Activated CD8-positive, alpha-beta T cell treated with anti-CD3 and anti-CD28 coated beads, Interleukin-2, amount 10 ng/mL, durations not matched to agents 7 days and 5 days (primary cell): ENCODE measurements around the gene GRM4. TPM values are rescaled to one million over a fixed set of nuclear protein-coding genes. Genes with fewer than 3 reads are reported as not detected.

ENCODE experiments used
- ATAC-seq: fragments of 150-1000 bp; cut with Tn5 transposase; one replicate; pipeline ENCODE4 v1.10.0; 2021; ENCODE audit warnings: moderate library complexity
- CTCF ChIA-PET: fragments of 350-600 bp; sonication (Branson Sonifier 250); formaldehyde crosslinking; loops from one replicate; lab custom pipeline; 2021; ENCODE audit warnings: antibody characterized with exemption; lab: Charles Lee
- POLR2A ChIA-PET: fragments of 350-600 bp; sonication (Branson Sonifier 250); formaldehyde crosslinking; loops from one replicate; lab custom pipeline; 2021; ENCODE audit warnings: antibody characterized with exemption; lab: Charles Lee
- DNase-seq: peaks from one replicate; pipeline ENCODE4 v3.0.0-alpha.2; 2020
- H3K27ac Mint-ChIP-seq: one replicate; pipeline ENCODE4 v1.8.0; 2021; ENCODE audit warnings: mild to moderate bottlenecking, mixed read lengths
- H3K27me3 Mint-ChIP-seq: one replicate; pipeline ENCODE4 v1.8.0; 2021; ENCODE audit warnings: low read depth, mixed read lengths
- H3K36me3 Mint-ChIP-seq: one replicate; pipeline ENCODE4 v1.8.0; 2021; ENCODE audit warnings: low read depth, mixed read lengths
- H3K4me1 Mint-ChIP-seq: one replicate; pipeline ENCODE4 v1.8.0; 2021; ENCODE audit warnings: low read depth, mixed read lengths
- H3K4me3 Mint-ChIP-seq: one replicate; pipeline ENCODE4 v1.8.0; 2021; ENCODE audit warnings: mild to moderate bottlenecking, mixed read lengths
- H3K9me3 Mint-ChIP-seq: one replicate; pipeline ENCODE4 v1.8.0; 2022; ENCODE audit warnings: mixed read lengths; ENCODE audit not compliant: insufficient read depth
- total RNA-seq, 2 experiments: library from RNA; stranded (reverse); gene quantifications; one replicate each; pipeline ENCODE4 v1.2.3, GENCODE V29; 2021

The GRM4 gene
- total RNA-seq, 2 experiments from 2014 or later: not detected

- Mint-ChIP-seq H3K36me3 (no peaks in the 10 kb centered on the region), H3K9me3 (no peaks in the 10 kb centered on the region), H3K27ac (no peak overlapping the region), H3K4me1 (peaks cover 2% of the 10 kb centered on the region), H3K4me3 (no peak overlapping the region), H3K27me3 (peaks cover 17% of the 10 kb centered on the region)
- ChIA-PET CTCF (no interaction called here), POLR2A (no interaction called here)
- ATAC-seq (no peak), DNase-seq (no peak)
Measured at GRCh38 chr6:34090935-34091334, 55.0 kb downstream of the GRM4 start.

GRCh38 chr6:34090529-34090928 is 55.4 kb downstream of the GRM4 start:
- ChIA-PET POLR2A (no interaction called here), CTCF (no interaction called here)
- Mint-ChIP-seq H3K27me3 (peaks cover 13% of the 10 kb centered on the region), H3K9me3 (no peaks in the 10 kb centered on the region), H3K36me3 (no peaks in the 10 kb centered on the region), H3K4me1 (peaks cover 2% of the 10 kb centered on the region), H3K4me3 (no peak overlapping the region), H3K27ac (no peak overlapping the region)
- no peak for DNase-seq
- ATAC-seq: no peak

GRCh38 chr6:34086558-34086957 is 59.3 kb downstream of the GRM4 start:
- DNase-seq: no peak
- no peaks in the 10 kb centered on the region for H3K9me3 Mint-ChIP-seq
- no peak overlapping the region for H3K27ac Mint-ChIP-seq
- H3K36me3 Mint-ChIP-seq: no peaks in the 10 kb centered on the region
- no peak overlapping the region for H3K4me3 Mint-ChIP-seq
- POLR2A ChIA-PET: no interaction called here
- ATAC-seq: no peak
- peaks cover 2% of the 10 kb centered on the region for H3K4me1 Mint-ChIP-seq
- CTCF ChIA-PET: no interaction called here
- H3K27me3 Mint-ChIP-seq: peaks cover 2% of the 10 kb centered on the region

GRCh38 chr6:34085453-34086170 is 60.3 kb downstream of the GRM4 start:
- POLR2A ChIA-PET: no interaction called here
- Mint-ChIP-seq H3K4me1 (peaks cover 2% of the 10 kb centered on the region), H3K4me3 (no peak overlapping the region), H3K27me3 (peaks cover 2% of the 10 kb centered on the region), H3K27ac (no peak overlapping the region), H3K36me3 (no peaks in the 10 kb centered on the region), H3K9me3 (no peaks in the 10 kb centered on the region)
- CTCF ChIA-PET: no interaction called here
- no peak for DNase-seq
- no peak for ATAC-seq

GRCh38 chr6:34084591-34085290 is 61.1 kb downstream of the GRM4 start:
- peaks cover 2% of the 10 kb centered on the region for H3K27me3 Mint-ChIP-seq
- DNase-seq (no peak), ATAC-seq (no peak)
- H3K4me1 Mint-ChIP-seq: peaks cover 2% of the 10 kb centered on the region
- H3K4me3 Mint-ChIP-seq: no peak overlapping the region
- H3K9me3 Mint-ChIP-seq: no peaks in the 10 kb centered on the region
- no peaks in the 10 kb centered on the region for H3K36me3 Mint-ChIP-seq
- no peak overlapping the region for H3K27ac Mint-ChIP-seq
- ChIA-PET CTCF (no interaction called here), POLR2A (no interaction called here)

- no peak for DNase-seq
- Mint-ChIP-seq H3K27ac (no peak overlapping the region), H3K27me3 (peaks cover 2% of the 10 kb centered on the region), H3K4me1 (peaks cover 2% of the 10 kb centered on the region), H3K4me3 (no peak overlapping the region), H3K36me3 (no peaks in the 10 kb centered on the region), H3K9me3 (no peaks in the 10 kb centered on the region)
- no peak for ATAC-seq
- CTCF ChIA-PET: no interaction called here
- POLR2A ChIA-PET: no interaction called here
Measured at GRCh38 chr6:34082864-34083626, 62.8 kb downstream of the GRM4 start.

- no peak for ATAC-seq
- ChIA-PET CTCF (no interaction called here), POLR2A (no interaction called here)
- no peak for DNase-seq
- no peaks in the 10 kb centered on the region for H3K36me3 Mint-ChIP-seq
- H3K4me3 Mint-ChIP-seq: no peak overlapping the region
- H3K9me3 Mint-ChIP-seq: no peaks in the 10 kb centered on the region
- peaks cover 2% of the 10 kb centered on the region for H3K4me1 Mint-ChIP-seq
- peaks cover 2% of the 10 kb centered on the region for H3K27me3 Mint-ChIP-seq
- H3K27ac Mint-ChIP-seq: no peak overlapping the region
Measured at GRCh38 chr6:34082348-34082747, 63.5 kb downstream of the GRM4 start.

GRCh38 chr6:34080357-34080756 is 65.5 kb downstream of the GRM4 start:
- no peak overlapping the region for H3K4me3 Mint-ChIP-seq
- no peak for DNase-seq
- ChIA-PET POLR2A (no interaction called here), CTCF (no interaction called here)
- H3K36me3 Mint-ChIP-seq: no peaks in the 10 kb centered on the region
- no peaks in the 10 kb centered on the region for H3K4me1 Mint-ChIP-seq
- H3K27ac Mint-ChIP-seq: no peak overlapping the region
- ATAC-seq: no peak
- peaks cover 2% of the 10 kb centered on the region for H3K27me3 Mint-ChIP-seq
- H3K9me3 Mint-ChIP-seq: no peaks in the 10 kb centered on the region

GRCh38 chr6:34079899-34080298 is 66.0 kb downstream of the GRM4 start:
- Mint-ChIP-seq H3K4me1 (no peaks in the 10 kb centered on the region), H3K27ac (no peak overlapping the region), H3K9me3 (no peaks in the 10 kb centered on the region), H3K27me3 (peaks cover 2% of the 10 kb centered on the region), H3K36me3 (no peaks in the 10 kb centered on the region), H3K4me3 (no peak overlapping the region)
- ATAC-seq (no peak), DNase-seq (no peak)
- ChIA-PET POLR2A (no interaction called here), CTCF (no interaction called here)

- Mint-ChIP-seq H3K27ac (no peak overlapping the region), H3K4me1 (no peaks in the 10 kb centered on the region), H3K27me3 (no peaks in the 10 kb centered on the region), H3K4me3 (no peak overlapping the region), H3K36me3 (no peaks in the 10 kb centered on the region), H3K9me3 (no peaks in the 10 kb centered on the region)
- CTCF ChIA-PET: interaction anchor here (0.9 to 1.0 kb wide), 2 partner anchors 305 to 365 kb away, joined by 3 read pairs; no protein-coding TSS in a partner anchor
- no peak for ATAC-seq
- POLR2A ChIA-PET: no interaction called here
- DNase-seq: no peak
Measured at GRCh38 chr6:34075906-34076305, 70.0 kb downstream of the GRM4 start.

GRCh38 chr6:34074064-34074742 is 71.7 kb downstream of the GRM4 start:
- no peaks in the 10 kb centered on the region for H3K36me3 Mint-ChIP-seq
- DNase-seq (no peak), ATAC-seq (no peak)
- H3K27ac Mint-ChIP-seq: no peak overlapping the region
- no peak overlapping the region for H3K4me3 Mint-ChIP-seq
- CTCF ChIA-PET: no interaction called here
- no peaks in the 10 kb centered on the region for H3K27me3 Mint-ChIP-seq
- H3K4me1 Mint-ChIP-seq: no peaks in the 10 kb centered on the region
- POLR2A ChIA-PET: no interaction called here
- no peaks in the 10 kb centered on the region for H3K9me3 Mint-ChIP-seq
